ENCODE measurements around the gene TBC1D7. TPM values are rescaled to one million over a fixed set of nuclear protein-coding genes. Genes with fewer than 3 reads are reported as not detected.
A peak's percentile ranks its signal among the peaks of the same experiment; 100 is the strongest.

Gene TBC1D7
- total RNA-seq, 1 donor from 2014 or later = 27.9 TPM

DNA sequence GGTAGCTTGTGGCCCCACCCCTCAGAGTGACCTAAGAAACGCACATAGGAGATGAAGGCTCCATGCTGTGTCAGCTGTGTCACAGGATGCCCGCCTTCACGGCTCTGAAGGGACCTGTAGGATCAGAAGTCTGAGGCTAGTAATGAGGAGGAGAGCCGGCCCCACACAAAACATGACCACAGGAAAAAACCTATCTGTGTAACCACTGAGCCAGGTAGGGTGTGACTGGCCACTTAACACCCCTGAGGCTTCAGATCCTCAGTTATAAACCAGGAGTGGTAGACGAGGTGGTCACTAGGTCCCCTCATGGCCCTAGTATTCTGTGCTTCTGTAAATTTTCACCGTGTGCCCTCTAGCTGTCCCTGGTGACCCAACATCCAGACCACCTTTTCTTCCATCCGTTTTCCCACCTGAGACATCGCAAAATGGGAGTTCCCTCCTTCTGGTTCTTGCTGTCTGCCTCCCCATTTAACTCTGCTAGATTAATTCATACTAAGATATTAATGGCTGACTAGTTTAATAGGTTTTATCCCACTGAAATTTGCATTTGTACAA lies 52.8 kb downstream of the TBC1D7 start:
- H4K20me1 ChIP-seq (ENCODE audit: insufficient read depth, low read length) = no peaks in the 10 kb centered on the region
- no peak overlapping the region for H2AFZ ChIP-seq (ENCODE audit: low read depth, low read length)
- H3K27ac ChIP-seq (ENCODE audit: low read depth, low read length) = no peak overlapping the region
- no peak overlapping the region for H3K4me2 ChIP-seq (ENCODE audit: low read length)
- FAIRE-seq (no peak), DNase-seq (ENCODE audit: low read depth) (no peak)
- peaks cover 4% of the 10 kb centered on the region for H3K36me3 Mint-ChIP-seq (ENCODE audit: low read depth, unreplicated experiment)
- peaks cover 27% of the 10 kb centered on the region for H3K4me1 Mint-ChIP-seq (ENCODE audit: low read depth, unreplicated experiment)
- no peaks in the 10 kb centered on the region for H3K9me3 Mint-ChIP-seq (ENCODE audit: unreplicated experiment)
- H3K27me3 ChIP-seq (ENCODE audit: insufficient read depth, low read length) = no peaks in the 10 kb centered on the region
- H3K4me3 ChIP-seq (ENCODE audit: insufficient read depth, low read depth, low read length) = no peak overlapping the region
- no peak overlapping the region for H3K4me3 Mint-ChIP-seq (ENCODE audit: unreplicated experiment)
- no peaks in the 10 kb centered on the region for H3K36me3 ChIP-seq (ENCODE audit: insufficient read depth, low read length)
- H3K9me3 ChIP-seq (ENCODE audit: insufficient read depth, low read depth, low read length) = no peaks in the 10 kb centered on the region
- TF ChIP-seq EZH2 (IDR thresholded peaks at IDR 0.05; ENCODE audit: insufficient read depth, low read length) (no peak), CTCF (IDR thresholded peaks at IDR 0.05; ENCODE audit: insufficient read depth, low read depth, low read length) (no peak)
- H3K79me2 ChIP-seq (ENCODE audit: insufficient read depth, low read length) = no peaks in the 10 kb centered on the region
- no peak overlapping the region for H3K9ac ChIP-seq (ENCODE audit: low read length)
- H3K27me3 Mint-ChIP-seq (ENCODE audit: low read depth, unreplicated experiment) = no peaks in the 10 kb centered on the region
- no peak overlapping the region for H3K27ac Mint-ChIP-seq (ENCODE audit: unreplicated experiment)
- H3K4me1 ChIP-seq (ENCODE audit: insufficient read depth, low read length) = no peaks in the 10 kb centered on the region

DNA sequence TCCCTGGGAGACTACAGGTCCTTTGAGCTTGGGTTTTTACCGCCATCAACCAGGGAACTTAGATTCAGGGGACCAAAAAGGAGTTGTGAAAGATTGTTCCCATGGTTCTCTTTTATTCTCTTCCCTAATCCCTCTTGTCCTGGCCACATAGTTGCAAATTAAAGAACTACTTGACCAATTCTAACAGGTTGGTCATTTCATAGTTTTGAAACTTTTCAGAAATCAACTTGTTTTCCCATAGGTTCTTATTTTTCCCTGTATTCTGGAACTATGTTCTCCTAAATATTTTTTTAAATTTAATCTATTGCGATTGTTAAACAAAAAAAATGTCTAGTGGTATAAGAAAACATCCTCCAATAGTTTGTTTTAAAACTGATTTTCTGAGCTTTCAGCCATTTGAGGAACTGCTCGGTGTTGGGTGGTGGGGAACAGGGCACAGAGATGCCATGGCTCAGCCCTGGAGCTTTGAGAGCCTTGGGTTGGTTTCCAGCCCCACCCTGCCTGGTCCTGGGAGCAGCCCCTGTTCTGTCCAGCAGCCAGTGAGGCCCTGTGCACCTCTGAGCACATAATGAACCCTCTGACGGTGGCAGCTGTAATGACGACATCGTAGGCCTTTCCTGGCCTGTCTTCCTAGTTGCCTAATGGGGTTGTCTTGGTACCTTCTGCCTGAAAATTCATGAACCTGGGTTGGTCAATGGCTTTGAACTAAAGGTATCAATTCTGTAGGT lies 53.5 kb downstream of the TBC1D7 start:
- Histone ChIP-seq H3K4me1 (ENCODE audit: insufficient read depth, low read length) (no peaks in the 10 kb centered on the region), H3K9ac (ENCODE audit: low read length) (no peak overlapping the region), H4K20me1 (ENCODE audit: insufficient read depth, low read length) (no peaks in the 10 kb centered on the region), H3K9me3 (ENCODE audit: insufficient read depth, low read depth, low read length) (no peaks in the 10 kb centered on the region), H2AFZ (ENCODE audit: low read depth, low read length) (no peak overlapping the region), H3K27me3 (ENCODE audit: insufficient read depth, low read length) (no peaks in the 10 kb centered on the region), H3K79me2 (ENCODE audit: insufficient read depth, low read length) (no peaks in the 10 kb centered on the region), H3K27ac (ENCODE audit: low read depth, low read length) (no peak overlapping the region), H3K4me3 (ENCODE audit: insufficient read depth, low read depth, low read length) (no peak overlapping the region), H3K36me3 (ENCODE audit: insufficient read depth, low read length) (no peaks in the 10 kb centered on the region), H3K4me2 (ENCODE audit: low read length) (no peak overlapping the region)
- DNase-seq (ENCODE audit: low read depth) (no peak), FAIRE-seq (no peak)
- Mint-ChIP-seq H3K36me3 (ENCODE audit: low read depth, unreplicated experiment) (peaks cover 4% of the 10 kb centered on the region), H3K27ac (ENCODE audit: unreplicated experiment) (peak overlapping the region; percentile 98), H3K9me3 (ENCODE audit: unreplicated experiment) (no peaks in the 10 kb centered on the region), H3K27me3 (ENCODE audit: low read depth, unreplicated experiment) (no peaks in the 10 kb centered on the region), H3K4me1 (ENCODE audit: low read depth, unreplicated experiment) (peaks cover 32% of the 10 kb centered on the region), H3K4me3 (ENCODE audit: unreplicated experiment) (no peak overlapping the region)
- no peak for TF ChIP-seq EZH2 (IDR thresholded peaks at IDR 0.05; ENCODE audit: insufficient read depth, low read length)
- no peak for TF ChIP-seq CTCF (IDR thresholded peaks at IDR 0.05; ENCODE audit: insufficient read depth, low read depth, low read length)
